ENCODE data around the gene ETV6.
"Not testable (repeated sequence)": the region's sequence is repeated elsewhere in the genome, so short reads cannot be mapped to it uniquely, and the experiment has no call there.

ETV6 gene

DNA sequence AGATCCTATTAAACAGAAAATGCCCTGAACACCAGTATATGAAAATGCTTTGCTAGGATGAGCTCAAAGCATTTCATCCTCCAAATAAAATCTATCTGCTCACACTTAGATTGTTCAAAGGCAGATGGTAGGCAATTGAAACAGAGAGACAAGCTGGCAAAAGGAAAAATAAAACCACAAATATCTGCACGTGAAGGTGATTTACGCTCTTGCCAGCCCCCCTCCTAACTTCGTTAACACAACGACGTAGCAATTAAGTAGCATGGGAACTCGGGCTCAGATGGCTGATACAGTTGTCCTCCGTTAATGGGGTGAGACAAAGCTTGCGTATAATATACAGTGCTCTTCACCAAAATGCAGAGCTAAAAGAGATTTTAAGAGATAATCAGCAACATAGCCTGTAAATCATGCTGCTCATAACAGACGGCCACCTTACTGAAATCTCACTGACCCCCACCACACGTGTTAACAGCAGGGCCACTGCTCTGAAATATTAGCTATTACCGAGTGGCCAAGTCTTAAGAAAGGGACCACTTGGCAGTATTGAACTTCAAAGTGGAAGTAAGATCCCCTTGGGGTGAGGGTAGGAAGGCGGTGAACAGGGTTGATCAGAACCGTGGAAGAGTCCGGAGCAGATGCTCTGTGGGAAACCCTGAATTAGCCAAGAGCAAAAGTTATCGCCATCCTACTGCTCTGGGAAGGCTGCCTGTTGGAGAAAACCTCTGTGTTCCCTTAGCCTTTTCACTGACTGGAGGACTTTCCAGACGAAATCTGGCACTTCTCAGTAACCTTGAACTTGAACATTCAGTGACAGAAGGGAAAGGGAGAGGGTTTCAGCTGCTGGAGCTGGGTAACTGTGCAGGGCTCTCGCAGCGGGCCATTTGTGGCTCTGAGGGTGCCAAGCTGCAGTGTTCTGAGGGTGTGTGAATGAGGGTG is 23.1 kb downstream of the ETV6 start:
- DNase-seq = no peak

DNA sequence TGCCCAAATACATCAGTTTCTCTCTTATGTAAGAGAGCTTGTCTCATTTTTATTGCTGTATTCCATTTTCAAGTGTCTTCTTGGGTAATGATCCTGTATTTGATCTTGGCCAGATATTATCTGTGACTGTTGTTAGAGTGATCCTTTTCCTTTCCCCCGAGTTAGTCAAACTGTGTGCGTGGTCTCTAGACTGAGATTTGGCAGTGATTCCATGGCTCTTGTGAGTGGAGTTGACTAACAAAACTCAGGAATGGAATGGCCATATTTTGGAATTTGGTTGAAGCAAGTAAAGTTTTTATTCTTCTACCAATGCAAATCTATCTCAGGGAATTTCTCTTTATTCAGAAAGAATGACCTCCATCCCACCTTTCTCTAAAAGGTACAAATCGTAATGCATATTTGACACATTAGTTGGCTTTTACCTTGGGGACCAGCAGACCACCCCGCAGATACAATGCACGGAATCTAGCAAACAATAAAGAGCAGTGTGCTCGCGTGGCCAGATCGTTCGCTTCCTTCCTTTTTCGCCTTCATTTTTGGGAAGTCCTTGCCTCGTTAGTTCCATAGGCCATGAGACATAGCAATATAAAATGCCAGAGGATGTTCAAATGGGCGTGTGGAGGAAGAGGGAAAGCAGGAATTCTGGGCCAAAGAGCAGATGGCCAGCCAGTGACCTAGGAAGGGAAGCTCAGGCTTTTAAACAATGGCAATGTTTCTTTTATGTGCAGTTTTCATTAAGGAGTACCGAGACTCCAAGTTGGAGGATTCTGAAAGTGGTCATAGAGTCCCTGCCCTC is 24.4 kb downstream of the ETV6 start:
- no peak for DNase-seq

DNA sequence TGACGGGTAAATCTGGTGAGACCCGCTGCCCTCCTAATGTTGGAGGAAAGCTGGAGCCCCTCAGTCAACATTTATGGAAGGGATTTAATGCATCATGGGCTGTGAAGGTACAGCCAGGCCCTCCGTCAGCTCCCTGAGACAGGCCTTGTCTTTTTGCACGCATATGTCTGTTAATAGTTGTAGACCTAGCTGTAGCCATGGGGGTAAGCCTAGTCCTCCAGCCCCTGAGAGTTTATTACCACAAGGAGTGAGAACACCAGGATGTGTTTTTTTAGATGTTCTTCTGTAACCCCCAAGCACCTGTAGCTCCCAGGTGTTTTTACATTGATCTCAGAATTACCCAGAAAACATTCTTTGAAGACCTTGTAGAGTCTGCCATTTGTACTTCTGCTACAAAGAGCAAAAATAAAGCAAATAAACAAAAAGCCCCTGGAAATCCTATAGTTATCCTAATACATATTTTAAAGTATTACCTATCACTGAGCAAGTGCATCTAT is 25.5 kb downstream of the ETV6 start:
- DNase-seq = no peak

DNA sequence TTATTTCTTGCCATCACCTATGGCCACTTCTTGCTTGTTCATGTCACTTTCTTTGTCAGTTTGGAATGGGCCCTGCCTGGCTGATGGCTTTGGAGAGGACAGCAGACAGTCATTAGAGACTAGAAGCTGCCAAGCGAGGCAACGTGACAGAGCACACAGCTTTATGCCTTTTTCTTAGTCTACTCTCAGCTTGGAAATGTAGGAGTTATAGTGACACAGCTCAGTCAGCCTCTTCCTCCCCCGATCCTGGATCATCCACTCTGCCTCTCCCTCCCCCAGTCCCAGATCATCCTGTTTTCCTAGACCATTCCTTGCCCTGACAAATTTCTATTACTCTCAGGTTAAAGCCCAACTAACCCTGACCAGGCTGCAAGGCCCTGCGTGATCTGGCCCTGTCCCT is 26.6 kb downstream of the ETV6 start:
- no peak for DNase-seq

DNA sequence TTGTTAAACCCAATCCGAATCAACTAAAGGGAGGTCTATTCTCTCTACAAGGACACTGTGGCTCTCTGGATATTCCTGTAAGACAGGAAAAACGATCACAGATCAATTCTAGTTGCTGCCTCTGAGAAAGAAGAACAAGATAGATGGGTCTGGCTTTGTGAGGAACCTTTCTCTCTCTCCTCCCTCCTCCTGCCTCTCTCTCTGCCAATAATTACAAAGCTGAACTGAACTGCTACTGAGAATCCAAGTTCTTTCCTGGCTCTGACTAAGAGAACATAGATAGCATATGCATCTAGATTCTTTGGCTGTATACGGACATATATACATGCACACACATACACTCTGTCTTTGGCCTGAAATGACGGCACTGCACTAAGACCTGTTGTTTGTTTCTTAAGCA is 27.6 kb downstream of the ETV6 start:
- DNase-seq = no peak

DNA sequence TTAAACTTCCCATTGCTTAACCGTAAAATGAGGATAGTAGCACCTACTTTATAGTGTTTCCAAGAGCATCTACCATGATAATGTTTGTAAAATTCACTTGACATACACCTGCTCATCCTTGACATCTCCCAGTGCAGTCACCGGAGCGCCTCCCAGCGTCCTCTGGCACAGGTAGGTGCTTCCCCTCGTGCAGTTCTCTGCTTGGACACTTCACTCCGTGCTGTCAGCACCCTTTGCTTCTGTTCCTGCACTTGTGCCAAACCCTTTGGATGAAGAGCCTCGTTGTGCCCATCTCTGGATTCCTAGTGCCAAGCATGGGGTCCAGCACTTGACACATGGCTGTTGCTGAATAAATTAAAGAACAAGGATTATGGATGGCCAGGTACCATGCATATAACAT is 28.3 kb downstream of the ETV6 start:
- DNase-seq = no peak

DNA sequence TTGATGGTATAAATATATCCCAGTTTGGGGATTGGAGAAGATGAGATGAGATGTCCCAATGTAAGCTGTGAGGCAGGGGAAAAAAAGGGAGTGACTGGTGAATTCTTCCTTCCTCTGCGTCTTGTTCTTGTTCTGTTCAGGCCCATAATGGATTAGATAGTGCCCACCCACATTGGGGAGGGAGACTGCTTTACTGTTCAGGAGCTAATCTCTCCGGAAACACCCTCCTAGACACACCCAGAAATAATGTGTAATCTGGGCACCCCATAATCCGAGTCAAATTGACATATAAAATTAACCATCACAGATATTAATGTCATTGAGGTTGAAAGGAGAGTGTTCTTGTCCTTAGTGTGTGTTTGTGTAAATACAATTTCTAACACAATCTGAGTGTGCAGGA is 29.3 kb downstream of the ETV6 start:
- no peak for DNase-seq

DNA sequence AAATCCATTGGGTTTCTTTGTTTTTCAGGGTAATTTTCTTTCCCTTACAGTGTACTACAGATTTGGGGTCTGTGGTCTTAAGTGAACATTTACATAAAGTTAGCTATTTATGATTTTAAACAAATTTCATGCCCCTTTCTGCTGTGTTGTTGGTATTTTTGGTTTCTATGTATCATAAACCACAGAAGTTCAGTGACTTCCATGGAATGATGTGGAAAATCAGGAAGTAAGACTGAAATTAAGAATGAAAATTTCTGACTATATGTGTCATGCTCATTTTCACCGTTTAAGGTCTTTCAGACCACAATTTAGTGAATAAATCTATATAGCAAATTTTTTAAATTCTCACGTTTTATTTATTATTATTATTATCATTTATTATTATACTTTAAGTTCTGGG is 31.7 kb downstream of the ETV6 start:
- no peak for DNase-seq

DNA sequence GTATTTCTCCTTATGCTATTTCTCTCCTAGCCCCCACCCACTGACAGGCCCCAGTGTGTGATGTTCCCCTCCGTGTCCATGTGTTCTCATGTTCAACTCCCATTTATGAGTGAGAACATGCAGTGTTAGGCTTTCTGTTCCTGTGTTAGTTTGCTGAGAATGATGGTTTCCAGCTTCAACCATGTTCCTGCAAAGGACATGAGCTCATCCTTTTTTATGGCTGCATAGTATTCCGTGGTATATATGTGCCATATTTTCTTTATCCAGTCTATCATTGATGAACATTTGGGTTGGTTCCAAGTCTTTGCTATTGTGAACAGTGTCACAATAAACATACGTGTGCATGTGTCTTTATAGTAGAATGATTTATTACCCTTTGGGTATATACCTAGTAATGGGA is 32.2 kb downstream of the ETV6 start:
- DNase-seq = not testable (repeated sequence)

DNA sequence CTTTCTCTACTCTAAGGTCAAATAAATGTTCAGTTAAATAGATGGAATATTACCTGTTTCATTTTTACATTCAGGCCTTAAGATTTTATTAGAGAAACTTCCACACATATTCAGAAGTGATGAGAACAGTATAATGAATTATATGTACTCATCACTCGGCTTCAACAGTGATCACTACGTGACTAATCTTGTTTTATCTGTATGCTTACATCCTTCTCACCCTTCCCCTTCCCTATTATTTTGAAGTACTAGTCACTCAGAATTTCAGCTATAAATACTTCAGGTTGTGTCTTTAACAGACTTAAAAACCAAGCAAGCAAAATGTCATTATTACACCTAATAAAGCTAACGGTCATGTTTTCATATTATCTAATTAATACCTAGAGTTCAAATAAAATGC is 34.9 kb downstream of the ETV6 start:
- no peak for DNase-seq

DNA sequence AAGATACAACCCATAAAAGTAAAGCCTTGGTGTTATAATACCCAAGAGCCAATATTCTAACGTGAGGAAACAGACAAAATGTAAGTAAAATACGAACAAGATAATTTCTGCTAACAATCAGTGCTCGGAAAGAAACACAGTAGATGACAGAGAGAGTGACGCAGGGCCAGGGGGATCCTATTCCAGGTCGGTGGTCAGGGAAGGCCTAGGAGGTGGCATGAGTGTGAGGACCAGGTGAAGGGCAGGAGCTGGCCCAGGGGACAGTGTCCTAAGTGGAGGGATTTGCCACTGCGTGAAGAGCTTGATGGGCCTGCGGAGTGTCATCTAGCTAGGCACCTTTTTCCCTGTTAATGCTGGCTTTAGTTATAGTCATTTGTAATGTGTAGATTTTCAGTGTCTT is 35.3 kb downstream of the ETV6 start:
- DNase-seq = no peak

DNA sequence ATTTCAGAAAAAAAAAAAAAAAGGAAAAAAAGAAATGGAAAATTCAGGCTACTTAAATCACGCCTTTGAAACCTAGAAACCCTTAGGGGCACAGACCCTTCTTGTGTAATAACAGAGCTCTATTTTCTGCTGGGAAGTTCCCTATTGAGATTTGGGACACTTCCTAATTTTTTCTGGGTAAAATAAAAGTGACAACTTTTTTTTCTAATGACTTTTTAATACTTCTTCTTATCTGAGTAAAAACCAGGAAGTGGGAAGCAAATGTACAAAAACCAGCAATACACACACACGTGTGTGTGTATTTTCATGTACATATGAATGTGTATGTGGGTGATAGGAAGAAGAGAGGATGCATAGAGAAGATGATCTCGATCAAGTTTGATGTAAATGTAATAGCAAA is 35.8 kb downstream of the ETV6 start:
- no peak for DNase-seq

DNA sequence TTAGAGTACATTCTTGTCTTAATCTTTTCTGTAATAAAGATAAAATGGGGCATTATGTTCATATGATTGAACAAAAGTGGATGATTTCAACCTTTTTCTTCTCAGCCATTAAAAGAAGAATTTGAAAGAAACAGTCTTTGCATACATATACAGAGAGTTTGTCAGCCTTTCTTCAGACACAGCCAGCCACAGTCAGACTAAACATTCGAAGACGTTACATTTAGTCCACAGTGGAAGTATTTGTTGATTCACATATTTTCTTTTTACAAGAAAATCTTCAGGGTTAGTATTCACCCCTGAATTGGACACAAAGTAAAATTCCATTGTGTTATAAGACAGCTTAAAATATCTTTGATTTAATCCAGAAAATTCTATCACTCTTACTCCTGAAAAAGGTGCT is 36.2 kb downstream of the ETV6 start:
- no peak for DNase-seq

DNA sequence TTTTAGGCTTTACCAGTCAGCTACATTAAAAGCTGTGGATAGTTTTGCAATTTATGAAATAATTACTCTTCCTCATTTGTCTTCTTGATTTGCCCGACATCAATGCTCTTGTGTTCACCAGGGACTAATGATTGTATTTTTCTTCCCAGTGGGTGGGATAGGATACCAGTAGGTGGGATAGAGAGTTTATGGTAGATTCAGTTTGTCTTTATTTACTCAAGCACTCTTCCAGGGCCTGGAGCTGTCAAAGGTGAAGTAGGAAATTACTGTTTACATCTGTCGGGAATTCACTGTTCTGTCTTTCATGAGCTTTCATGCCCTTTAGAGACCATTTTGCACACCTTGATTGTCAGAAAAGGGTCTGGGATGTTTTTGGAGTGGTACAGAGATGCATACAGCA is 36.6 kb downstream of the ETV6 start:
- no peak for DNase-seq

DNA sequence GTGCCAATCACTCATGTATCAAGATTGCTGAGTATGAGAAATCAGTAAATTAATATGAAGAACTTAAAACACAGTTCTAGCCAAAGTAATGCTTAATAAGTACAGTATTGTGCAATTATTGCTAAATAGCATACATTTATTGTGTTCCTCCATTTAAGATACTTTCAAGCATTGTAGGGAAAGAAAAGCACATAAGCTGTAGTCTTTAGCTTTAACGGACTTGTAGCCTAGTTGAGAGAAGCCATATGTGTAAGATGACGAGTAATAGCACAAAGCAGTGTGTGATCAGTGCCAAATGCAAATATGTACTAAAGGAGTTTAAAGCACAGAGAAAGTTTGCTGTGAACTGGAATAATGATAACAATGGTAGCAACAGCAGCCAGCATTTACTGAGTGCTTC is 38.1 kb downstream of the ETV6 start:
- DNase-seq = no peak

DNA sequence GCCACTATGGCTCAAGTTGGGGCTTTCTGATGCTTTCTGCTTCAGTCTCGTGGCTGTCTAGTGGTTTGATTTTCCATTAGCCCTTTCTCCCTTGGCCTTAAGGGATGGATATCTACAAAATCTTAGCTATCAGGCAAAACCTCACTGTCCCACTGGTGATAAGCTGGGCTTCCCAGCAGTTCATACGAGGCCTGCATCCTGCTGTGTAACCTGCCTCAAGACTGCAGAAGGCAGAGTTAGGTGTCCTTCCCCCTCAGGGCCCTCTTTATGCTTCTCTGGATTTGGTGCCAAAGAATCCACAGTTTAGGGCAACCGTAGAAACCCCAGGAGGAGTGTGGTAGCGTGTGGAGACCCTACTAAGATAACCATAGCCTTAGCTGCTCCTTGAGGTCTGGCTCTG is 38.9 kb downstream of the ETV6 start:
- DNase-seq = no peak

DNA sequence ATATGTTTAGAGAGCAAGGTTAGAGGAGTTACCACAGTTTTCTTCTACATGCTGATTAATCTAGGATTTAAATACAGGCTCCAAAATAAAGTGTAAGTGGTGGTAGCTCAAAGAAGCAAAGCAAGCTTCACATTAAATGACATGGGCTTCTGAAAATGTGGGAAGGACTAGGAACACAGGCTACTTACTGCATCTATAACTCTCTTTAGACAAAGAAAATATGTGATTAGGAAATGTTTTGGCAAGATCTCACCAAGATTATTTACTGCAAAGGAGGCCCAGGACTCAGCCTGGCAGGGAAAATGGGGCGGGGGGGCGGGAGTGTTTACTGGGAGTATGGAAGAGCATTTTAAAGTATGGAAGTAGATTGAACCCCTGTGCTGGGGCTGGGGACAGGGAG is 39.4 kb downstream of the ETV6 start:
- DNase-seq = no peak

DNA sequence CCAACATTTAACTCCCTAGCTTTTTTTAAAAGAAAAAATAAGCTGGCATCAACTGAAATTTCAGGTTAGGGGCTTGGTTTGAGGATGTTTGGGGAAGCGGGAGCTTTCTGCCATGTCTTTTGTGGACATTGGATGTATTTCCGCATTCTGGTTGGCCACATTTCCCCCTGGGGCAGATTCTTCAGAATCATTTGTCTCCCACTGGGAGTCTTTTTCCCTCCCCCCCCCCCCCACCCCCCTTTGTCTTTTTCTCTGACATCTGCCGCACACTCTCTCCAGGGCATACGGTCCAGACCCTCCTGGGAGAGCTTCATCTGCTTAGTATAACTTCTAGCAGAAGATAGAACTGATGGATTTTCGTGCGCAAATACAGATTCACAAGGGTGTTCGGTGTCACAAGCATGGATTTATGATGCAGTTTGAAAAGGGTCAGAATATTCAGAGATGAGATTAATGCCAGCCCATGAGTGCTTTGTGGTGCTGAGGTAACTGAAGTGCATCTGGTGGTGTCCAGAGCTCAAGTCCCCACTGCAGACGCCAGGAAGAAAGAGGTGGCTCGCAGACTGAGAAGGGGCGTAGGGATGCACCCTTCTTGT is 40.2 kb downstream of the ETV6 start:
- DNase-seq = no peak

DNA sequence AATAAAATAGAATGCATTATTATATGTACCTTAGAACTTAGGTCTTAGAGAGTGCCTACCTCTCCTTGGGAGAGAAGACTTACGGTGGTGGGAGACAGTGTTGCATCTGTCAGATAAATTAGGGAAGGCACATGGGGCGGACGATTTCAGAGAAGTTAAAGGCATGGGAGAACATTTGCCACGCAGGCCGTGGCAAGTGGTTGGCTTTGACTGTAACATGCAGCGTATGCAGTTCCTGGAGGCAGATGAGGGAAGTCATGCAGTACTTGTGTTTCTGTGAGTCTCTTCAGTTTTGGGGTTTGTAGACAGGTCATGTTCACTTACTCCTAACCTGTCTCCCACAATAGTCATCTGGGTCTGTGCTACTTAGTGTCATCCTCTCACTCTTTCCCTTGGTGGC is 43.6 kb downstream of the ETV6 start:
- DNase-seq = no peak

DNA sequence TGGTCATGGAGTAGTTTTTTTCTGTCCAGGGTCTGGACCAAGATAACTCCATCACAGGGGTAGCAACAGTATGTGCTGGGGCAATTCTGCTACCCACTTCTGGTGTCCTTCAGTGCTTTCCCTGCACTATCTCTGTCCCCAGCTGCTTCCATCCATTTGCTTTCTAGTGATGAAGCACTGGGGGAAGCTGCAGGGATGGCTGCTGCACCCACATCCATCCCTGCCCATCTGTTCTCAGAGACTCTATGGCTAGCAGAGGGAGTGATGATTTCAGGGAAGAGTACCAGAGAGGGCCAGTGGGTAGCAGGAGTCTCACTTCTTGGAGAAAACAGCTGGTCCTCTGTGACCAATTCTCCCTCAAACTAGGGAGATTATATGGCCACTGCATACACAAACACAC is 44.1 kb downstream of the ETV6 start:
- no peak for DNase-seq

DNA sequence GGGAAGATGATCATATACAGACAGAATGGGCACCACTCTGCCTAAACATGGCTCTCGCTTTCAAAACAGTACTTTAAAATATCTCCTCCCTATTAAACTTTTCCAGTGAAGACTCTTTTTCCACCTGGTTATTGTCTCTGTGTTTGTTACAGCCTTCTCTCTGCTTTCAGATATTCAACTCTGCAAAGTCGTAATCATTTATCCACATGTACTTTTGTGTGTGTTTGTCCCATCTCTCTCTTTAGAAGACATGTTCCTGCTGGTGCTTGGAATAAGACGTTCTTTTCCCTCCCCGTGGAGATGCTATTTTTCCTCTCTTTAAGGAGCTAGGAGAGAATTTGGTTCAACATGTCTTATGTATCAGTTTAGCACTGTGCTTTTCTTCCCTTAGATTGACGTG is 45.1 kb downstream of the ETV6 start:
- no peak for DNase-seq

DNA sequence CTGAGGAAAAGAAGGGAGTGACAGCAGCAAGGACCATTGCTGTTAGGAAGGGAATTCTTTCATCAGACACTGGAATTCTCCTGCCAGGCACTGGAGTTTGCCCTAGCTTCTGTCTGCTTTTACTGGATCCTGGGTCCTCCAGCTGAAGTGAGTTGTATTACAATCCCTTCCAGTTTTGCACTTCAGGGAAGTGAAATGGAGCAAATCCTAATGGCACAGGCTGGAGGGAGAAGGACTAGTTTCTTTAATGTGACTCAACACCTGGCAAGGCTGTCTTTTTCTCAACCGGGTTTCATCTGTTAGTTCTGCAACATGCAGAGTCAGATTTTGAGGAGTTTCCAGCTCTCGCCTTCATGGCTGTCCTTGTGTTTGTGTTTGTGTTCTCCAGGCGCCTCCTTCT is 45.8 kb downstream of the ETV6 start:
- no peak for DNase-seq

DNA sequence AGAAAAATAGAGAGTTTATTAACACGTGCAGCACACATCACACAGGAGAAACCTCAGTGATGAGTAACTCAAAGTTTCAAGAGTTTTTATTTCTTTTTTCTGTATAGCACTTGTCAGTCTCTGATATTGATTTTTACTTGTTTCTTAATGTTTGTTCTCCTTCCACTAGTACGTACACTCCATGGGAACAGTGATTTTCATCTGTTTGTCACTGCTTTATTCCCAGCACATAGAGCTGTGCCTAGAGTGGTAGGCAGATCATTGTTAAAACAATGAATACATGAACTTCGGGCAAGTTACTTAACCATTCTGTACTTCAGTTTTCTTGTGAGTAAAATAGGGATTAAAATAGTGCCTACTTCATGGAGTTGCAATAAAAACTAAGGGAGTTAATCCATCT is 46.6 kb downstream of the ETV6 start:
- DNase-seq = no peak

DNA sequence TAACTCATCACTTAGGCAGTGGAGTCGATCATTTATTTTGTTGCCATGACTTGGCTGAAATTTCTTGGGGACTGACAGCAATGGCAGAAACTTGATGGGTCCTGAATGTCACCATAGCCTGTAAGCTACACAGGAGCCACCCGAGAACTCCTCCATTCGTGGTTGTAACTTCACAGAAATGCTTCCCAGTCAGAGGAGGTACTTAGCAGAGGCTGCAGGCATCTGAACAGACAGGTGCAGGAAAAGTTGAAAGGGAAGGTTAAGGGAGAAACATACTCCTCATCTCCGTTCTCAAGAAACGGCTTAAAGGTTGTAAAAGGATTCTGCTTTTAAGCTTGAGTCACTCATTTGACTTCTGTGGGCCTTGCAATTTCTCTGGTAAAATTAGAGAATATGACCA is 47.7 kb downstream of the ETV6 start:
- no peak for DNase-seq
